Measurements from ENCODE around the gene ZER1. TPM values are rescaled to one million over a fixed set of nuclear protein-coding genes. Genes with fewer than 3 reads are reported as not detected.

Gene ZER1
- total and polyA plus RNA-seq, 2 of the 4 experiments (the other 2 are of a cell fraction): 7.7 to 34.9 TPM

- peaks cover 14% of the 10 kb centered on the region for H3K4me1 ChIP-seq (ENCODE audit: control insufficient read depth, insufficient read depth, low read length)
- H4K8ac ChIP-seq (ENCODE audit: low read depth in 2 of 2, low read length in 2 of 2): peak within 1 kb of the TSS; percentile 82 to 86
- H3K18ac ChIP-seq (ENCODE audit: low read depth, low read length): peak within 1 kb of the TSS; percentile 53
- peaks cover 25% of the 10 kb centered on the region for H3K9me1 ChIP-seq (ENCODE audit: insufficient read depth, low read length)
- peak within 1 kb of the TSS; percentile 99 for H3K27ac ChIP-seq (ENCODE audit: insufficient read depth, low read length)
- peak within 1 kb of the TSS; percentile 66 for H4K91ac ChIP-seq (ENCODE audit: insufficient read depth, low read depth, low read length)
- H3K36me3 ChIP-seq (ENCODE audit: control insufficient read depth, insufficient read depth, low read length): peaks cover 12% of the 10 kb centered on the region
- WGBS, 2 experiments (ENCODE audit: extremely low coverage in 2 of 2, insufficient read length in 1 of 2): 19% methylated on average over 15 of the region's 93 CpGs; no CpG with 5 or more reads in 1 of the 2 experiments
- peak within 1 kb of the TSS; percentile 97 for H2AK9ac ChIP-seq (replicated peaks; ENCODE audit: low read depth, low read length, poor library complexity)
- peak within 1 kb of the TSS; percentile 89 for H3K4ac ChIP-seq (ENCODE audit: low read depth, low read length)
- intact Hi-C loops (cut with micrococcal nuclease): loop anchor here (1.0 to 2.0 kb wide), 2 partner anchors 32 to 53 kb away; partner anchors contain the start of gene DYNC2I2
- peak within 1 kb of the TSS; percentile 61 for H3K23ac ChIP-seq (ENCODE audit: low read depth, low read length)
- peak within 1 kb of the TSS; percentile 97 for H3K14ac ChIP-seq (replicated peaks; ENCODE audit: low read depth, low read length)
- peak within 1 kb of the TSS; percentile 9; the same call in 1 of the 3 replicates for H2BK15ac ChIP-seq (ENCODE audit: low read depth, low read length)
- in situ Hi-C loops (cut with MboI; ENCODE audit: low sequenced_read_pairs): no loop called here
- H3K9me3 ChIP-seq (ENCODE audit: control insufficient read depth, insufficient read depth, low read length): no peaks in the 10 kb centered on the region
- DNase-seq: peak; percentile 90
- dilution Hi-C loops (cut with HindIII; ENCODE audit: low sequenced_read_pairs, unreplicated experiment): no loop called here
- peak within 1 kb of the TSS; percentile 90 for H3K9ac ChIP-seq (ENCODE audit: low read depth, low read length)
- peak within 1 kb of the TSS; percentile 99 for H3K4me3 ChIP-seq (ENCODE audit: insufficient read depth, low read depth, low read length)
- H2AK5ac ChIP-seq (ENCODE audit: low read depth, low read length): peak within 1 kb of the TSS; percentile 89
- 0 out of 2 replicates have a peak within 1 kb of the TSS, but pooled peaks have one; percentile 1 for H2BK20ac ChIP-seq (ENCODE audit: low read depth, low read length)
- peaks cover 26 to 63% of the 10 kb centered on the region in 2 experiments for H3K79me1 ChIP-seq (ENCODE audit: low read depth in 1 of 2, low read length in 2 of 2)
- no peaks in the 10 kb centered on the region for H3K27me3 ChIP-seq (ENCODE audit: control insufficient read depth, insufficient read depth, low read length)
- peaks cover 25% of the 10 kb centered on the region for H4K20me1 ChIP-seq (ENCODE audit: insufficient read depth, low read length)
- ChIA-PET POLR2A (ENCODE audit: unreplicated experiment) (no interaction called here), CTCF (interaction anchor here (0.6 to 0.8 kb wide), 3 partner anchors 87 to 329 kb away, joined by 3 to 4 read pairs (median 4); no protein-coding TSS in a partner anchor)
- H2AFZ ChIP-seq (replicated peaks; ENCODE audit: low read length, poor library complexity): peak within 1 kb of the TSS; percentile 96
- peak within 1 kb of the TSS; percentile 89 for H3K56ac ChIP-seq (ENCODE audit: extremely low read depth, insufficient read depth, low read length)
- H3K4me2 ChIP-seq (ENCODE audit: low read depth, low read length): peak within 1 kb of the TSS; percentile 94
- ATAC-seq (ENCODE audit: low read depth): peak; percentile 90
- peak within 1 kb of the TSS; percentile 88 for H2BK5ac ChIP-seq (ENCODE audit: low read depth, low read length, poor library complexity, severe bottlenecking)
- H4K5ac ChIP-seq (ENCODE audit: low read depth, low read length): peak within 1 kb of the TSS; percentile 55
- H2BK120ac ChIP-seq (ENCODE audit: low read depth, low read length): peak within 1 kb of the TSS; percentile 5; the same call in 1 of the 2 replicates
- peak; percentile 92 for TF ChIP-seq USF2 (IDR thresholded peaks at IDR 0.05; ENCODE audit: low read depth, low read length)
- peak; percentile 16; the same call in 1 of the 2 replicates for TF ChIP-seq CEBPB (IDR thresholded peaks at IDR 0.05; ENCODE audit: low read depth, low read length)
- TF ChIP-seq RCOR1 (IDR thresholded peaks at IDR 0.05; ENCODE audit: insufficient replicate concordance, low read length): no peak
- TF ChIP-seq MAZ (IDR thresholded peaks at IDR 0.05; ENCODE audit: borderline replicate concordance, low read depth, low read length): peak; percentile 88; the same call in 1 of the 2 replicates
- TF ChIP-seq CHD1 (IDR thresholded peaks at IDR 0.05; ENCODE audit: low read depth, low read length): no peak
- no TSS peak for BruUV-seq (replicated peaks)
These were observed 83.0 kb downstream of the ZER1 start, which contains the start of gene SET for GRCh38 chr9:128688501-128689292. Gene SET, plus strand, starts transcription at chr9:128689222. Its CDS starts 361 bp downstream, at chr9:128689583.
